K562 (cell line): ENCODE data around the gene TAF3. TPM values are rescaled to one million over a fixed set of nuclear protein-coding genes. Genes with fewer than 3 reads are reported as not detected.

Experiments used
- ATAC-seq: fragments of 200-7000 bp; cut with Tn5 transposase; 3 replicates; pipeline ENCODE4 v1.9.1; 2020; ENCODE audit warnings: moderate library complexity
- BruUV-seq: library from RNA; stranded (reverse); fragments of 400-500 nt; replicated peaks from 2 replicates; lab custom pipeline; 2021; lab: Mats Ljungman, UMichigan
- CTCF ChIA-PET: fragments of 300-600 bp; formaldehyde crosslinking; extraction: SDS; loops from one replicate; lab custom pipeline; 2021; ENCODE audit warnings: low intra/inter-chr PET ratio; lab: Yijun Ruan, JAX
- POLR2A ChIA-PET: fragments of 300-600, 350-650 bp; sonication (Branson Sonifier 250); formaldehyde crosslinking; extraction: SDS; loops from one replicate; lab custom pipeline; 2021; ENCODE audit warnings: antibody characterized with exemption, inconsistent platforms; lab: Yijun Ruan, JAX
- DNase-seq, 4 experiments: peaks; one replicate each; pipeline versions ENCODE4 v3.0.0 to v3.0.0-alpha.2; 2011 to 2018; ENCODE audit warnings: low spot score in 3 of 4, mixed read lengths in 3 of 4; ENCODE audit errors: extremely low read depth in 1 of 4
- FAIRE-seq: peaks from 2 replicates; lab custom pipeline; 2011; peaks lifted over from hg19 to GRCh38; lab: Jason Lieb, UNC
- H2AFZ ChIP-seq: 2 replicates; pipeline ENCODE4 v1.6.0; 2011; ENCODE audit warnings: low read depth, low read length, control low read depth, inconsistent platforms
- H3K27ac ChIP-seq: fragments of 200-600 bp; 3 replicates; pipeline ENCODE4 v1.8.0; 2011; ENCODE audit warnings: low read depth, mild to moderate bottlenecking, control low read depth, inconsistent platforms, low read length, moderate library complexity, mixed read lengths; ENCODE audit errors: extremely low read depth
- H3K27me3 ChIP-seq, 2 experiments: fragments of 300-600 bp in 1 of 2; 2 replicates in 1 of 2; 3 replicates in 1 of 2; pipeline versions ENCODE4 v1.6.0 to v1.8.0; 2011; ENCODE audit warnings: inconsistent platforms in 2 of 2, low read length in 2 of 2, mild to moderate bottlenecking in 1 of 2, mixed read lengths in 1 of 2, moderate library complexity in 1 of 2; ENCODE audit not compliant: control insufficient read depth in 2 of 2, insufficient read depth in 2 of 2
- H3K36me3 ChIP-seq: fragments of 300-600 bp; 3 replicates; pipeline ENCODE4 v1.8.0; 2011; ENCODE audit warnings: mild to moderate bottlenecking, low read length, inconsistent platforms; ENCODE audit not compliant: control insufficient read depth, insufficient read depth
- H3K4me1 ChIP-seq, 2 experiments: fragments of 200-600 bp in 1 of 2; replicated peaks in 1 of 2; 2 replicates in 1 of 2; 3 replicates in 1 of 2; pipeline versions ENCODE4 v1.5.1 to v1.8.0; 2011; ENCODE audit warnings: inconsistent platforms in 2 of 2, low read length in 2 of 2, mild to moderate bottlenecking in 1 of 2, mixed read lengths in 1 of 2, moderate library complexity in 1 of 2; ENCODE audit not compliant: control insufficient read depth in 2 of 2, insufficient read depth in 2 of 2
- H3K4me2 ChIP-seq: 2 replicates; pipeline ENCODE4 v1.6.1; 2011; ENCODE audit warnings: low read length, control low read depth, inconsistent platforms, mixed read lengths; ENCODE audit not compliant: insufficient read depth
- H3K4me3 ChIP-seq: fragments of 200-600 bp; sonication (generic), shearing (Covaris generic); 2 replicates; pipeline ENCODE4 v1.5.1; 2016; ENCODE audit warnings: control low read depth, inconsistent platforms
- H3K79me2 ChIP-seq: fragments of 200-600 bp; 3 replicates; pipeline ENCODE4 v1.8.0; 2011; ENCODE audit warnings: low read length, inconsistent platforms; ENCODE audit not compliant: control insufficient read depth, insufficient read depth
- H3K9ac ChIP-seq, 2 experiments: 2 replicates each; pipeline versions ENCODE4 v1.6.0 to v1.6.1; 2011; ENCODE audit warnings: low read depth in 2 of 2, low read length in 2 of 2, control low read depth in 1 of 2, inconsistent platforms in 1 of 2, mild to moderate bottlenecking in 1 of 2, mixed read lengths in 1 of 2; ENCODE audit not compliant: insufficient read depth in 1 of 2
- H3K9me1 ChIP-seq: one replicate; pipeline ENCODE4 v1.6.0; 2011; ENCODE audit warnings: inconsistent platforms, mild to moderate bottlenecking, low read length, moderate library complexity; ENCODE audit not compliant: control insufficient read depth, insufficient read depth
- H3K9me3 ChIP-seq: replicated peaks from 2 replicates; pipeline ENCODE4 v1.5.1; 2011; ENCODE audit warnings: low read depth, low read length, inconsistent platforms; ENCODE audit not compliant: control insufficient read depth, insufficient read depth
- H4K20me1 ChIP-seq: replicated peaks from 2 replicates; pipeline ENCODE4 v1.6.1; 2011; ENCODE audit warnings: low read length, inconsistent platforms, mixed read lengths; ENCODE audit not compliant: control insufficient read depth, insufficient read depth
- ATF7 ChIP-seq: fragments of 450-650 bp; IDR thresholded peaks from 2 replicates; pipeline ENCODE4 v1.7.1; 2014; ENCODE audit warnings: mild to moderate bottlenecking, moderate library complexity
- BCOR ChIP-seq: fragments of 450-650 bp; IDR thresholded peaks from 2 replicates; pipeline ENCODE4 v1.6.1; 2016
- CREBBP ChIP-seq: IDR thresholded peaks from one replicate; pipeline ENCODE4 v1.6.1; 2012; ENCODE audit warnings: low read depth, mild to moderate bottlenecking, control low read depth, inconsistent platforms, low read length
- NFYB ChIP-seq: IDR thresholded peaks from 2 replicates; pipeline ENCODE4 v1.6.1; 2011; ENCODE audit warnings: mild to moderate bottlenecking, moderate library complexity; ENCODE audit not compliant: insufficient read length; ENCODE audit errors: extremely low read depth
- POLR2AphosphoS2 ChIP-seq: IDR thresholded peaks from 2 replicates; pipeline ENCODE4 v1.6.1; 2012; ENCODE audit warnings: low read length, improper control_type of control experiment
- RAD21 ChIP-seq, 2 experiments: fragments of 250-450 bp in 1 of 2; fragments of 450-650 bp in 1 of 2; sonication (Bioruptor Pico) in 1 of 2; formaldehyde crosslinking in 1 of 2; IDR thresholded peaks in 1 of 2; conservative IDR thresholded peaks in 1 of 2; 2 replicates each; pipeline versions ENCODE4 v1.4.0 to v1.8.0; 2020 to 2022; ENCODE audit warnings: mild to moderate bottlenecking in 2 of 2, moderate library complexity in 1 of 2
- TEAD2 ChIP-seq: fragments of 450-650 bp; IDR thresholded peaks from 2 replicates; pipeline ENCODE4 v1.6.1; 2016; ENCODE audit warnings: missing genetic modification characterization, control low read depth, missing compliant biosample characterization
- ZC3H8 ChIP-seq: fragments of 450-650 bp; IDR thresholded peaks from 2 replicates; pipeline ENCODE4 v1.6.1; 2017
- WGBS: fragments of 100-300 bp; shearing (Covaris generic); methylation state at CpG from one replicate; pipeline ENCODE4 v1.1.6; 2016; ENCODE audit warnings: low coverage, mixed read lengths; ENCODE audit not compliant: insufficient coverage; ENCODE audit errors: missing lambda C conversion rate; 5-methylcytosine and 5-hydroxymethylcytosine counted together
- in situ Hi-C: fragments of 300-500 bp; cut with MboI; formaldehyde crosslinking; loops from 4 replicates; pipeline ENCODE4 v1.15.0; 2018; ENCODE audit warnings: inconsistent platforms, mixed read lengths
- intact Hi-C: fragments of 100-400 bp; cut with micrococcal nuclease; formaldehyde crosslinking; loops from 2 replicates; pipeline ENCODE4 v1.14.2; 2022
- polyA plus RNA-seq, 8 experiments: library from polyadenylated mRNA; depleted of rRNA in 4 of 8; stranded (reverse) in 5 of 8; unstranded in 3 of 8; fragments of >200 nt; fragmentation: Nextera tagmentation in 2 of 8; fragmentation: Illumina TruSeq in 1 of 8; extraction: Ambion mirVana in 2 of 8; extraction: Trizol in 1 of 8; gene quantifications; 2 replicates each; pipeline versions ENCODE4 v1.2.1 to v1.2.3, GENCODE V29; 2011 to 2014; ENCODE audit warnings: inconsistent platforms in 1 of 8, missing spikeins in 1 of 8
- total RNA-seq, 7 experiments: library from RNA; depleted of rRNA in 6 of 7; stranded (reverse); fragments of >200 nt in 6 of 7; fragmentation: Illumina TruSeq in 2 of 7; extraction: Trizol in 2 of 7; gene quantifications; 2 replicates each; pipeline versions ENCODE4 v1.2.1 to v1.2.3, GENCODE V29; 2011 to 2021; ENCODE audit warnings: low replicate concordance in 1 of 7
- TF ChIP-seq, protein P1 (sequence below): sonication (generic); formaldehyde crosslinking; IDR thresholded peaks from 2 replicates; pipeline ENCODE4 v1.8.1; 2023; ENCODE audit warnings: mild to moderate bottlenecking, missing genetic modification reagents
- TF ChIP-seq, protein P2 (sequence below), 2 experiments: IDR thresholded peaks; 2 replicates each; pipeline ENCODE4 v1.6.1; 2011; ENCODE audit warnings: borderline replicate concordance in 1 of 2, control low read depth in 1 of 2, low read depth in 1 of 2, low read length in 1 of 2, mild to moderate bottlenecking in 1 of 2, mixed read lengths in 1 of 2, moderate library complexity in 1 of 2; ENCODE audit not compliant: insufficient read depth in 1 of 2, insufficient read length in 1 of 2, poor library complexity in 1 of 2, severe bottlenecking in 1 of 2; ENCODE audit errors: extremely low read depth in 1 of 2

Gene TAF3
- total and polyA plus RNA-seq, 9 of the 15 experiments (the other 6 are each of a cell fraction or from before 2014, with no cell fraction given) = 1.5 to 9.9 (median 4.1) TPM

DNA sequence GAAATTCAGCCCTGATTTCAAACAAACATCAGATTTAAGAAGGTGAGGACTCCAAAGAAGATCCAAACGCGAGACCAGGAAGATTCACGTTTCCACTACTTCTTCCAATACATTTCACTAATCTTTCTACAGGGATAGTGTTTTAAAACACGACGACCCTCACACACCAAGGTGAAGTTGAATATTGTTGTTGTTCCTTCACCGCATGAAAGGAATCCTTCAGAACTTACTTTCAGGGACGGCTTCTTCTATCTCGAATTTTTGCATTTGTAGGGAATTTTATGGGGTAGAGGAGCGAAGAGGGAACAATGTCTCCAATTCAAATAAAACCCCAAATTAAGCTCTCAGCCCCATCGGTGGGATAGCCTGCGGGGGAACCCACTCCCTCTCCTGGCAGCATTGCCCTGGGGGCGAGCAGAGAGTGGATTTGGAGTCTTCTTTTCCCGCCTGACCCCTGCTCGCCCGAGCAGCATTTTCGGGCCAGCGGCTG lies 234.7 kb downstream of the TAF3 start:
- H3K4me3 ChIP-seq = no peak overlapping the region
- no peaks in the 10 kb centered on the region for H3K9me1 ChIP-seq
- TF ChIP-seq RAD21 (CRISPR knock-in tag; conservative IDR thresholded peaks at IDR 0.05 in 1 of 2, IDR thresholded peaks at IDR 0.05 in 1 of 2) (0 out of 4 replicates have a peak, but pooled peaks of 1 of the 2 experiments have one; percentile 69), ZC3H8 (no peak)
- TF ChIP-seq, all 486 proteins: peak for 1
- Histone ChIP-seq H3K9me3 (0 out of 2 replicates have a peak, but pooled peaks cover 2% of the 10 kb centered on the region), H3K36me3 (no peaks in the 10 kb centered on the region), H4K20me1 (no peaks in the 10 kb centered on the region), H2AFZ (peak overlapping the region; percentile 68; the same call in 1 of the 2 replicates), H3K4me1 (peaks cover 0 to 23% of the 10 kb centered on the region in 2 experiments; a peak in 3 of 5 replicates), H3K9ac (no peak overlapping the region; a peak in 1 of 4 replicates), H3K27ac (no peak overlapping the region), H3K27me3 (peaks cover 4 to 43% of the 10 kb centered on the region in 2 experiments; a peak in 4 of 5 replicates), H3K79me2 (no peaks in the 10 kb centered on the region), H3K4me2 (0 out of 2 replicates have a peak overlapping the region, but pooled peaks have one; percentile 18)
- BruUV-seq = no TSS peak
- DNase-seq (no peak), ATAC-seq (no peak), FAIRE-seq (no peak)
- intact Hi-C loops = loop anchor here (5.0 kb wide), 1 partner anchor 1154 kb away; no protein-coding TSS in a partner anchor
- ChIA-PET POLR2A (no interaction called here), CTCF (no interaction called here)
- WGBS = 17% methylated on average over 17 of the region's 17 CpGs
- in situ Hi-C loops = no loop called here

DNA sequence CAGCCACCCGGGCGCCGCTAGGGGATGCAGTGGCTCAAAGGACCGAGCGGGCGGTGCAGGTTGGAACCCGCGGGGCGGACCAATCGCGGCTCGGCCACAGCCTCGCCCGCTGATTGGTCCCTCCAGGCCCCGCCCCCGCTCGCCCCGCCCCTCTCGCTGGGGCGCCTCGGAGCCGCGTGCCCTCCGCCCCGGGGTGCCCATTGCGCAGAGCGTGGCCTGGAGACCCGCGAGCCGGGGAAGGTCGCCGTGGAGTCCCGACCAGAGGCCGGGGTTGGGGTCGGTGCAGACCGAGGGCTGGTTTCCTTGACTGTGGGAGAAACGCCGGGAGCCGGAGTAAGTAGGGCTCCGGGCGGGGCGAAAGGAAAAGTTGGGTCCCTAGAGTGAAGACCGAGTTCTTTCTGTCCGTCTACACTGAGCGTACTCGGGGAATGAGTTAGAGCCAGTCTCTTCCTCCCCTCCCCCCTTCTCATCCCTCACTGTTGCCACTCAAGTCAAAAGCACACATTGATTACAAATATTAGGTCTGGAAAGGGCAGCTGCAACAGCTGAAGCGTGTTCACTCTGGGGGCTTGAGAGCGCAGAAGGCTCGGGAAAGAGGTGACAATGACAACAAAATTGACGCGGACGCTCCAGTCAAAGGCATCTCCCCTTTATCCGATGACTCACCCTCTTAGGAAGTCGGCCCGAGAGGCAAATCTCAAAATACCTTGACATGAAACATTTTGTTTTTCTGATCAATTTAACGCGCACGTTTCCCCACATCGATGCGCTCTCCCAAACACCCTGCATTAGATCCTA lies 235.3 kb downstream of the TAF3 start:
- FAIRE-seq = no peak
- in situ Hi-C loops = no loop called here
- TF ChIP-seq TEAD2 (no peak), BCOR (no peak), CREBBP (no peak), POLR2AphosphoS2 (no peak), NFYB (peak; percentile 50), ATF7 (no peak)
- TF ChIP-seq, protein P1, sequence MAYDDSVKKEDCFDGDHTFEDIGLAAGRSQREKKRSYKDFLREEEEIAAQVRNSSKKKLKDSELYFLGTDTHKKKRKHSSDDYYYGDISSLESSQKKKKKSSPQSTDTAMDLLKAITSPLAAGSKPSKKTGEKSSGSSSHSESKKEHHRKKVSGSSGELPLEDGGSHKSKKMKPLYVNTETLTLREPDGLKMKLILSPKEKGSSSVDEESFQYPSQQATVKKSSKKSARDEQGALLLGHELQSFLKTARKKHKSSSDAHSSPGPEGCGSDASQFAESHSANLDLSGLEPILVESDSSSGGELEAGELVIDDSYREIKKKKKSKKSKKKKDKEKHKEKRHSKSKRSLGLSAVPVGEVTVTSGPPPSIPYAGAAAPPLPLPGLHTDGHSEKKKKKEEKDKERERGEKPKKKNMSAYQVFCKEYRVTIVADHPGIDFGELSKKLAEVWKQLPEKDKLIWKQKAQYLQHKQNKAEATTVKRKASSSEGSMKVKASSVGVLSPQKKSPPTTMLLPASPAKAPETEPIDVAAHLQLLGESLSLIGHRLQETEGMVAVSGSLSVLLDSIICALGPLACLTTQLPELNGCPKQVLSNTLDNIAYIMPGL (CRISPR knock-in tag) = no peak
- TF ChIP-seq, protein P2, sequence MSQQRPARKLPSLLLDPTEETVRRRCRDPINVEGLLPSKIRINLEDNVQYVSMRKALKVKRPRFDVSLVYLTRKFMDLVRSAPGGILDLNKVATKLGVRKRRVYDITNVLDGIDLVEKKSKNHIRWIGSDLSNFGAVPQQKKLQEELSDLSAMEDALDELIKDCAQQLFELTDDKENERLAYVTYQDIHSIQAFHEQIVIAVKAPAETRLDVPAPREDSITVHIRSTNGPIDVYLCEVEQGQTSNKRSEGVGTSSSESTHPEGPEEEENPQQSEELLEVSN (IDR thresholded peaks at IDR 0.05; ENCODE audit: borderline replicate concordance in 1 of 2, extremely low read depth in 1 of 2, insufficient read depth in 1 of 2, insufficient read length in 1 of 2, low read depth in 1 of 2, low read length in 1 of 2, poor library complexity in 1 of 2, severe bottlenecking in 1 of 2) = peak in 1 of 2 experiments; percentile 80

More for the DNA sequence above, 235.3 kb downstream of the TAF3 start:
- Histone ChIP-seq H3K79me2 (no peaks in the 10 kb centered on the region), H3K4me2 (peak overlapping the region; percentile 72), H3K9me3 (0 out of 2 replicates have a peak, but pooled peaks cover 2% of the 10 kb centered on the region), H3K9me1 (no peaks in the 10 kb centered on the region), H3K27ac (no peak overlapping the region), H3K4me3 (peak overlapping the region; percentile 24), H2AFZ (peak overlapping the region; percentile 86), H3K36me3 (no peaks in the 10 kb centered on the region), H4K20me1 (no peaks in the 10 kb centered on the region), H3K27me3 (peaks cover 9 to 43% of the 10 kb centered on the region in 2 experiments; a peak in 4 of 5 replicates), H3K9ac (peak overlapping the region in 1 of 2 experiments; percentile 17; a peak in 1 of 4 replicates), H3K4me1 (peaks cover 0 to 26% of the 10 kb centered on the region in 2 experiments; a peak in 3 of 5 replicates)
- ATAC-seq (peak; percentile 99), DNase-seq (peak; percentile 80 to 96 (median 96))
- intact Hi-C loops = loop anchor here (5.0 kb wide), 1 partner anchor 1154 kb away; no protein-coding TSS in a partner anchor
- ChIA-PET POLR2A (no interaction called here), CTCF (no interaction called here)
- WGBS = 21% methylated on average over 44 of the region's 60 CpGs
- no TSS peak for BruUV-seq
